ENCODE measurements around the gene FA2H.
"Not testable (repeated sequence)": the region's sequence is repeated elsewhere in the genome, so short reads cannot be mapped to it uniquely, and the experiment has no call there.

Gene FA2H

DNA sequence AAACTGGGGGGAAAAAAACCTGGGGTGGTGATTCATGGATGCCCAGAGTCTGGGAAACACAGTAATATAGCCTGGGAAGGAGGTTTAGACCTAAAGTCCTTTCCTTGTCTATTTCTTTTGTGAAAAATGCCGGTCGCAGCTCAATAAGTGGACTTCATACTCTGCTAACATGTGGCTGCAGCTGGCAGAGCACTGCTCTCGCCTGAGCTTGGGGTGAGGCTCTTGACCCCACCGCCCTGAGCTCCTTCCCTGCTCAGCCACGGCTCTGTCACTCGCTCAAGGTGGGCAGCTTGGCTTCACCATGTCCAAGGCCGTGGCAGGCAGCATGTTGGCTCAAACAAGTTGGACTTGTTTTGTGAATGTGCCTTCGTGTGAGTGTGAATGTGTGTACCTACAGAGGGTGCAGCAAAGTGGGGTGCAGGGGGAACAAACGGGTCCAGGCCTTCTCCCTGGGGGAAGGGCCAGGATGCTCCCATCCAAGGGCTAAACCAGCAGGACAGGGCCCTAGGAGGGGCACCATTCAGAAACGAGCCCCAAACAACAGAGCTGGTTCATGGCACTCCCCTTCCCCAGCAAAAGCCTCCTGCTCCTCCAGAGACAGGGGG is 4.9 kb downstream of the FA2H start:
- DNase-seq: no peak

DNA sequence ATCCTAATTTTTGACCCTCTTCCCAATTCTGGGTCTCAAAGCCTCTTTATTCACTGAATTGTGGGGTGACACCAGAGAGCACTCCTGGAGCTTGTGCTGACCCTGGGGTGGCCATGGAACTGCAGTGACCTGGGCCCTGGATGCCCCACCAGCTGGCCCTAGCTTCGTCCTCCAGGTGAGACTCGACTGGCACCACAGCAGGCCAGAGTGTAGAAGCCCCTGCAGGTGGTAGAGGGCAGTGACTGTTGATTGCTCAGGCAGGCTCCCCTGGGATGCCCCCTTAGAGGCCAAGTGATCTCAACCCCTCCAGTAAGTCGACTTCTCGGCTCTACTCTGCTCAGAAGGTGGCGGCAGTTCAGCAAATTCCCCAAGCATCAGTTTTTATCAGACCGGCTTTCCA is 6.4 kb downstream of the FA2H start:
- DNase-seq: no peak

DNA sequence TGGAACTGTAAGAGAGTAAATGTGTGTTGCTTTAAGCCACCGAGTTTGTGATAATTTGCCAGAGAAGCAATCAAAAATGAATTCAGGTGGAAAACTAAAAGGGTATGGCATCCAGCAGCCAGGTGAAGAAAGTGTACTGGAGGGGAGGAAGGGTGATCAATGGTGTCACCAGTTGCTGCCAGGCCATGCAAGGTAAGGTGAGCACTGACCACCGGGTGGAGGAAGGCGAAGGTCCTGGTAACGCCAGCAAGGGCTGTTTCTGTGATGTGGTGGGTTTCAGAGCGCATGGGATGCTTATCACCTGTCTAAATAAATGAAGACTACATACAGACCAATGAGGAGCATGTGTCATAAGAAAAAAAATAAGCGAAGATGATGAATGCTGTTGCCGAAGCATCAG is 6.9 kb downstream of the FA2H start:
- no peak for DNase-seq

GRCh38 chr16:74766729-74767128 is 7.9 kb downstream of the FA2H start:
- DNase-seq: no peak

- DNase-seq: not testable (repeated sequence)
Measured at GRCh38 chr16:74764184-74764583, 10.4 kb downstream of the FA2H start.

- no peak for DNase-seq
Measured at GRCh38 chr16:74761665-74762064, 13.0 kb downstream of the FA2H start.

- DNase-seq: no peak
Measured at GRCh38 chr16:74760007-74760767, 14.4 kb downstream of the FA2H start.

GRCh38 chr16:74759564-74759963 is 15.1 kb downstream of the FA2H start:
- no peak for DNase-seq

- no peak for DNase-seq
Measured at GRCh38 chr16:74758801-74759200, 15.8 kb downstream of the FA2H start.

- DNase-seq: no peak
Measured at GRCh38 chr16:74757349-74757748, 17.3 kb downstream of the FA2H start.

- DNase-seq: no peak
Measured at GRCh38 chr16:74756203-74756602, 18.4 kb downstream of the FA2H start.

GRCh38 chr16:74753180-74753579 is 21.4 kb downstream of the FA2H start:
- no peak for DNase-seq

- no peak for DNase-seq
Measured at GRCh38 chr16:74752756-74753155, 21.9 kb downstream of the FA2H start.

- no peak for DNase-seq
Measured at GRCh38 chr16:74752258-74752657, 22.4 kb downstream of the FA2H start.

GRCh38 chr16:74751658-74752057 is 23.0 kb downstream of the FA2H start:
- DNase-seq: no peak

DNA sequence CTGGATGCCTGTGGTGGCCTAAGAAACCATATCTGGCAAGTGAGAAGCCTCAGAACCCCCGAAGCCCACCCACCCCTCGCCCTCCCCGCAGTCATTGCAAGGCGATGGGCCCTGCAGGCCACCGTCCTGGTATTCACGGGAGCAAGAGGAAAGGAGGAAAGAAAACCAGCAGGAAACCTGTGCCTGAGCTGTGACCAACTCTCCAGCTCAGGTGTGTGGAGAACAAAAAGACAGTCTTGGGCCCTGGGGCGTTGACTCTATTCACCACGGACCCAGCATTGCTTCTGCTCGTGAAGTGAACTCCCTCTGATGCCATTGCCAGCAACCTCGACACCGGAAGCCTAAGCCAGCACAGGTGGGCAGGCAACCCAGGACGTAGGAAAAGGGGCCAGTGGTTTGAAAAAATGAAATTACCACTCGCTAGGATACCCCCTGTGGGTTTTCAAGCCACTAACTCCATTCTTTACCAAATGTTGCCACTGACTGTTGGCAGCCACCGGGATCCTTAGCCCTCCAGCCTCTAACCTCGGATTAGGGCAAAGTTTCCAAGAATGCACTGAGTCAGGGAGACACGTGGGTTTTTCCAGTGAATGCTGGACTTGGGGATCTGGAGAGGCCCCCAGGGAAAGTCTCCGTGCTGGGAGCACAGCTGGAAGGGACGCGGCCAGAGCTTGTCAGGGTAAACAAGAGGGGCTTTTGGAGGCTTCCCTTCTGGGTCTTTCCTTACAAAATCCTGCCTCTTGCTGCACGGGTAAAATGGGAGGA is 25.1 kb downstream of the FA2H start:
- DNase-seq: no peak

DNA sequence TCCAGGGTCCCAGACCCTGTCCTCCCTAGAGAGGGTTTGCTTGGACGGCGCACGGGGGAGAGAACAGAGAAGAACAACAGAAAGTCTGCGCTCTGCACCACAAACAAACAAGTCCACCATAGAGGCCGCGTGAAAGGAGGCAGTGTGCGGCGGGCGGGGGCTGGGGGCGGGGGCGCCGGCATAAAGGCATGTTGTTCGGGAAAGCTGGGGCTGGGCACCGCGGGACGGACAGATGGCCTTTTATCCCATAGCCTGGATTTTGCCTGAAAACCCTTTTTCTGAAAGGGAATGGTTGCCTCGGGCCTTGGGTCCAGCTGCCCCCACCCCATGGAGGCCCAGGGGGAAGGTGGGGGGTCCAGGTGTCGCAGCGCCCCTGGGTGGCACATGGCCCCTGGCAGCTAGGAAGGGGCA is 26.0 kb downstream of the FA2H start:
- DNase-seq: no peak

DNA sequence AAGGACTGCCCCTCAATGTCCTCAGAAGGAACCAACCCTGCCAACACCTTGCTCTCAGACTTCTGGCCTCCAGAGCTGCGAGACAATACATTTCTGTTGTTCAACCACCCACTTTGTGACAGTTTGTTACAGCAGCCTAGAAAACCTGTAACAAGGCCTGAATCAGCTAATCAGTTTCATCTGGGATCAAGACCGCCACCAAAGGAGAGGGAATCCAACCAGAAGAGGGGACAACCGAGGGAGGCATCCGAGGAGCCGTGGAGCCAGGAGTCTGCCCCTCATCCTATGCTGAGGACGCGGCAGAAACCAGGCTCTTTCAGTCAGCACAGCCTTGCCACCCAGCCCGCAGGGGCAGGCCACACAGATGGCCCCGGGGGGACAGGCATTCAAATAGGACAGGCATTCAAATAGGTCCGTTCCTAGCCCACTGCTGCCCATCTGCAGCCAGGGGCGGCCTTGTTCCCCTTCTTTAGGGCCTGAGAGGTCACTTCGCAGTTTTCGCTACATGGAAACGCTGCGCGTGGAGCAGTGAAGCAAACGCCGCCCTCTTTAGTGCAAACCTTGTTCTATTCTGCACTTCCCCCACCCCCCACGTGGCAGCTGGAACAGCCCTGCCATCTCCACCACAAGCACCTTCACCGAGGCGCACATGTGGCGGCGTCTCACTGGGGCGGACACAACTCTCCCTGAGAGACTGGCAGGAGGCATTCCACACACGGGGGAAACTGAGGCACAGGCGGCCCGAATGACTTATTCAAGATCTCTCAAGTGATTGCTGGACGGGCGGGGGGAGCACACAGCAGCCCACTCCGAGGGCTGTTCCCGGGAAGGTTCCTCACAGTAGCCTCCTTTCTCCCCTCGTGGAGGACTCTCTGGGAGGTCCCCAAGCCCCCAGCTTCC is 26.7 kb downstream of the FA2H start:
- no peak for DNase-seq

GRCh38 chr16:74745926-74746325 is 28.7 kb downstream of the FA2H start:
- no peak for DNase-seq

- DNase-seq: no peak
Measured at GRCh38 chr16:74745109-74745615, 29.5 kb downstream of the FA2H start.

DNA sequence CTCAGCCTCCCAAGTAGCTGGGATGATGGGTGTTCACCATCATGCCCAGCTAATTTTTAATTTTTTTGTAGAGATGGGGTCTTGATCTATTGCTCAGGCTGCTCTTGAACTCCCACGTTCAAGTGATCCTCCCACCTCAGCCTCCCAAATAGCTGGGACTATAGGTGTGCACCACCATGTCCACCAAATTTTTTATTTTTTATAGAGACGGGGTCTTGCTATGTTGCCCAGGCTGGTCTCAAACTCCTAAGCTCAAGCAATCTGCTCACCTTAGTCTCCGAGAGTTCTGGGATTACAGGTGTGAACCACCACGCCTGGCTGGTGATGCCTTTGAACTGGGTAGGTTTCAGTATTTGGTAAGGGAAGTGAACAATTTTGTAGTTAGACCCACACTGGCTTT is 30.1 kb downstream of the FA2H start:
- DNase-seq: no peak

GRCh38 chr16:74743668-74744299 is 30.8 kb downstream of the FA2H start:
- DNase-seq: no peak

All from central memory CD4-positive, alpha-beta T cell (primary cell).